Measurements from ENCODE around the gene GREM2. TPM values are rescaled to one million over a fixed set of nuclear protein-coding genes. Genes with fewer than 3 reads are reported as not detected.

GREM2 gene
- total RNA-seq, 1 donor, result 0.31 TPM

DNA sequence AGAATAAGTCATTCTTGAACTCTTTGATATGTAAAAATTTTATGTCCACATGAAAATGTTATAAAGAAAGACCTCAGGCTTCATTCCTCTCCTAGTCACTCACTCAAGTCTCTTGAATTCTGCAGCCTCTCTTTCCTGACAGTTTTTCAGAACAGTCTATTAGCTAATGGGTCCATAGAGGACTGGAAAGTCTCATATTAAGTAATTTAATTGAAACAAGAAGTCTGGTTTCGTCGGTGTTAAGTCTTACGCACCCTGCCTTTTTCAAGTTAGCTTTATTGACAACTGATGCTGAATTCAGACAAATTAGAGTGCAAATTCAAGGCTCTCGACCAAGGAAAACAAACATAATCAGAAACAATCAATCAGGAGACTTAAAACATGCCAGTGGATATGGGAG lies 105.8 kb downstream of the GREM2 start:
- Histone ChIP-seq H3K4me3 (ENCODE audit: low read length) (no peak overlapping the region), H3K27me3 (ENCODE audit: insufficient read depth, low read length) (no peaks in the 10 kb centered on the region), H3K4me1 (ENCODE audit: insufficient read depth, low read length) (no peaks in the 10 kb centered on the region), H3K9me3 (ENCODE audit: low read depth, low read length) (no peaks in the 10 kb centered on the region)

- Histone ChIP-seq H3K4me1 (ENCODE audit: insufficient read depth, low read length) (no peaks in the 10 kb centered on the region), H3K4me3 (ENCODE audit: low read length) (no peak overlapping the region), H3K9me3 (ENCODE audit: low read depth, low read length) (no peaks in the 10 kb centered on the region), H3K27me3 (ENCODE audit: insufficient read depth, low read length) (no peaks in the 10 kb centered on the region)
Measured at GRCh38 chr1:240503558-240503957, 108.4 kb downstream of the GREM2 start.

GRCh38 chr1:240503036-240503435 lies 108.9 kb downstream of the GREM2 start:
- no peaks in the 10 kb centered on the region for H3K4me1 ChIP-seq (ENCODE audit: insufficient read depth, low read length)
- no peak overlapping the region for H3K4me3 ChIP-seq (ENCODE audit: low read length)
- no peaks in the 10 kb centered on the region for H3K27me3 ChIP-seq (ENCODE audit: insufficient read depth, low read length)
- H3K9me3 ChIP-seq (ENCODE audit: low read depth, low read length), result no peaks in the 10 kb centered on the region

DNA sequence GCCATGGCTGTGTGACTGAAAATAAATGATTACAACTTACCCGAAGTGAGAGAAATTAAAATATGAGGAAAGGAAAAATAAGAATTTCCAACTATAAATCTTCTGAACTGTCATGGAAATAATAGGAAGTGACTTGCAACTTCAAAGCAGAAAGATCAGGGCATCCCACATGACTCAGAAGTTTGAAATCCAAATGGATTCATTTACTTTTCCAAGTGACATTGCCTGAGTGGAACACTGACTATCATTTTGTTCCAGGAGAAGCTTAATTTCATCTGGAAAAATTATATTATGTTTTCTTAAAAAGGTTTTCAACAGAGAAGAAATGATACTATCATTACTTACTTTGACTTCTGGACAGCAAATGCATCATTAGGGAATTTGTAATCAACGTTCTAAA lies 110.8 kb downstream of the GREM2 start:
- no peak overlapping the region for H3K4me3 ChIP-seq (ENCODE audit: low read length)
- H3K9me3 ChIP-seq (ENCODE audit: low read depth, low read length), result no peaks in the 10 kb centered on the region
- no peaks in the 10 kb centered on the region for H3K27me3 ChIP-seq (ENCODE audit: insufficient read depth, low read length)
- no peaks in the 10 kb centered on the region for H3K4me1 ChIP-seq (ENCODE audit: insufficient read depth, low read length)

DNA sequence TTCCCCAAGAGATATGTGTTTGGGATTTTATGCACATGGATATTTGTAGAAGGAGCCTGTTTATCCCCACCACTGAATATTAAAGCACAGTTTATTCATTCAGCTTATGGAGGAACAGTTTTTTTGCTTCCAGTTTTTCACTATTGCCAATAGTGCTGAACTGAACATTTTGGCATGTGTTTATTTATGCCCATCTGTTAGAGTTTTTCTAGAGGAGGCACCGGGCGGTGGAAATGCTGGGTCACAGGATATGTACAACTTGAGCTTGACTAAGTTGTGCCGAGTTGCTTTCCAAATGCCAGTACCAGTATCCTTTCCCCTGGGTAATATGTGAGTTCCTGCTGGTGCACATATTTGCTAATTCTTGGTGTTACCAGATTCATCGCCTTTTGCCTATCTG lies 111.3 kb downstream of the GREM2 start:
- H3K9me3 ChIP-seq (ENCODE audit: low read depth, low read length), result no peaks in the 10 kb centered on the region
- H3K27me3 ChIP-seq (ENCODE audit: insufficient read depth, low read length), result no peaks in the 10 kb centered on the region
- H3K4me1 ChIP-seq (ENCODE audit: insufficient read depth, low read length), result no peaks in the 10 kb centered on the region
- no peak overlapping the region for H3K4me3 ChIP-seq (ENCODE audit: low read length)

DNA sequence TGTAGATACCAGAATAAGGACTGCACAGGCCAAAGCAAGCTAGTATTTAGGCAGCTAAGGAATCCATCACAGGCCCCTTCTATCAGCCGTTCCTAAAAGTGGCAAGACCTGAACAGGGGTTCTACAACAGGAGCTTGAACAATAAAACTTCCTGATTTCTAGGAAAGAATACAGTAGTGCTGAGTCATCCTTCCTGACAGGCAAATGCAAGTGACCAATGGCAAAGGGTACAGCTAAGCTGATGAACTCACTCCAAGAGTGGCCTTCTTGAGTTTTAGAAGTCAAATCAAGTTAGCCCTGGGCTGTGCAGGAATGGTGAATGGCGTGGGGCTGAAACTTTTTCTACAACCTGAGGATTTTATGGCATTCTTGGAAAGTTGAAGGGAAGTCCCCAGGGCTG lies 112.9 kb downstream of the GREM2 start:
- Histone ChIP-seq H3K27me3 (ENCODE audit: insufficient read depth, low read length) (no peaks in the 10 kb centered on the region), H3K9me3 (ENCODE audit: low read depth, low read length) (no peaks in the 10 kb centered on the region), H3K4me3 (ENCODE audit: low read length) (no peak overlapping the region), H3K4me1 (ENCODE audit: insufficient read depth, low read length) (no peaks in the 10 kb centered on the region)

DNA sequence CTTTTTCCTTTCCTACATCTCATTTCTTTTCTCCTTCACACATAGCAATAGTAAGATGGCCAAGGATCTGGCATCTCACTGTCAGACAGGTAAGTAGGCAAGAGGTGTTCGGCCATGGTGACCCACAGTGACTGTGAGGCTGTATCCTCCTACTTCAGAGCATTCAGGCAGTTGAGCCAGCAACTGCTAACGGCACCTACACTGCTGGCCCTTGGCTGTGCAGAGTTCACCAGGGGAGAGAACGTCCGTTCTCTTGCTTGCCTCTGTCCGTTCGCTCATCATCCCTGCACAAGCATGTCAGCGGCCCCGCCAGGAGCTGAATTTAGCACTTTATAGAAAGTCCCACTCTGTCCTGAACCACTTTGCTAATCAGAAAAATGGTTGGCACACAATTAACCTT lies 113.6 kb downstream of the GREM2 start:
- Histone ChIP-seq H3K4me3 (ENCODE audit: low read length) (no peak overlapping the region), H3K27me3 (ENCODE audit: insufficient read depth, low read length) (no peaks in the 10 kb centered on the region), H3K9me3 (ENCODE audit: low read depth, low read length) (no peaks in the 10 kb centered on the region), H3K4me1 (ENCODE audit: insufficient read depth, low read length) (no peaks in the 10 kb centered on the region)

GRCh38 chr1:240497908-240498307 lies 114.0 kb downstream of the GREM2 start:
- no peaks in the 10 kb centered on the region for H3K27me3 ChIP-seq (ENCODE audit: insufficient read depth, low read length)
- H3K4me1 ChIP-seq (ENCODE audit: insufficient read depth, low read length), result no peaks in the 10 kb centered on the region
- no peak overlapping the region for H3K4me3 ChIP-seq (ENCODE audit: low read length)

DNA sequence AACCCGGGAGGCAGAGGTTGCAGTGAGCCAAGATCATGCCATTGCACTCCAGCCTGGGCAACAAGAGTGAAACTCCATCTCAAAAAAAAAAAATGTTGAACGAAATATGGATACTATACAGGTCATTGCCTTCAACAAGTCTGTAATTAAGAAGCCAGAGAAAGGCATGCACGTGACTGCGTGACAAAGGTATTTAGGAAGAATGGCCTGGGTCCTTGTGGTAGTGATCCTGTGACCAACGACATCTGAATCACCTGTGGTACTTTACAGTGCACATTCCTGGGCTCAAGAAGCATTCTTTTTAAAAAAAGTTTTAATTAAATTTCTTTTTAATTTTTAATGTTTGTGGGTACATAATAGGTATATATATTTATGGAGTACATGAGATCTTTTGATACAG lies 115.0 kb downstream of the GREM2 start:
- Histone ChIP-seq H3K27me3 (ENCODE audit: insufficient read depth, low read length) (no peaks in the 10 kb centered on the region), H3K9me3 (ENCODE audit: low read depth, low read length) (no peaks in the 10 kb centered on the region)

More at GRCh38 chr1:240497908-240498307, 114.0 kb downstream of the GREM2 start:
- H3K9me3 ChIP-seq (ENCODE audit: low read depth, low read length), result no peaks in the 10 kb centered on the region

DNA sequence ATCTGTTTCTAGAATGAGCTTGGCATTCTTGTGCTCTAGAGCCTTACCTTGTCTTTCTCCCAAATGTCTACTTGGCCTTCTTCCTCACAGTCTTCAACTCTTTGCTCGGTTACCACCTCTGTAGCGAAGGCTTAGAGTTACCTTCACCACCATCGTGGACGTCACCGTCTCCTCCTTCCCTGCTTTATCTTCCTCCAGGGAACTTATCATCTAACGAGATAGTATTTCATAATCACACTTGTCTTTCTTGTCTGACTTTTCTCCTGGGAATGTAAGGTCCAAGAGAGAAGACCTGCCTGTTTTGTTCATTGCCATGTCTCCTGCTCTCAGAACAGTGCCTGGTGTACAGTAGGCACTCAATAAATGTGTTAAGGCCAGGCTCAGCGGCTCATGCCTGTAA lies 115.6 kb downstream of the GREM2 start:
- Histone ChIP-seq H3K4me1 (ENCODE audit: insufficient read depth, low read length) (no peaks in the 10 kb centered on the region), H3K27me3 (ENCODE audit: insufficient read depth, low read length) (no peaks in the 10 kb centered on the region), H3K9me3 (ENCODE audit: low read depth, low read length) (no peaks in the 10 kb centered on the region), H3K4me3 (ENCODE audit: low read length) (no peak overlapping the region)

More for the DNA sequence above, 115.0 kb downstream of the GREM2 start:
- Histone ChIP-seq H3K4me3 (ENCODE audit: low read length) (no peak overlapping the region), H3K4me1 (ENCODE audit: insufficient read depth, low read length) (no peaks in the 10 kb centered on the region)

DNA sequence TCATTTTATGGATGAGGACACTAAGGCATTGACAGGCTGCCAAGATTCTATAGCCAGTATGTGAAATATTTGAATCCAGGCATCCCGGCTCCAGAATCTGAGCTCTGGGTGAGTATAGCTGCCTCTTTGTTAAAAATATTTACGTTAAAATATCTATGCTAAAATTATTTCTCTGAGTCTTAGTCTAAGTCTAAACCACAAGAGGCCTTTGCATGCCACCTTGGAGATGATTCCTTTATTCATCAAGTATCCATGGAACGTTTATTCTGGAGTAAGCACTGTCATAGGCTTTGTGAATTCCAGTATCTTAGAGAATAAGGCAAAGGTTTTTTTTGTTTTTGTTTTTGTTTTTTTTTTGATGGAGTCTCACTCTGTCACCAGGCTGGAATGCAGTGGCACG lies 116.4 kb downstream of the GREM2 start:
- Histone ChIP-seq H3K4me3 (ENCODE audit: low read length) (no peak overlapping the region), H3K4me1 (ENCODE audit: insufficient read depth, low read length) (no peaks in the 10 kb centered on the region), H3K9me3 (ENCODE audit: low read depth, low read length) (no peaks in the 10 kb centered on the region), H3K27me3 (ENCODE audit: insufficient read depth, low read length) (no peaks in the 10 kb centered on the region)

DNA sequence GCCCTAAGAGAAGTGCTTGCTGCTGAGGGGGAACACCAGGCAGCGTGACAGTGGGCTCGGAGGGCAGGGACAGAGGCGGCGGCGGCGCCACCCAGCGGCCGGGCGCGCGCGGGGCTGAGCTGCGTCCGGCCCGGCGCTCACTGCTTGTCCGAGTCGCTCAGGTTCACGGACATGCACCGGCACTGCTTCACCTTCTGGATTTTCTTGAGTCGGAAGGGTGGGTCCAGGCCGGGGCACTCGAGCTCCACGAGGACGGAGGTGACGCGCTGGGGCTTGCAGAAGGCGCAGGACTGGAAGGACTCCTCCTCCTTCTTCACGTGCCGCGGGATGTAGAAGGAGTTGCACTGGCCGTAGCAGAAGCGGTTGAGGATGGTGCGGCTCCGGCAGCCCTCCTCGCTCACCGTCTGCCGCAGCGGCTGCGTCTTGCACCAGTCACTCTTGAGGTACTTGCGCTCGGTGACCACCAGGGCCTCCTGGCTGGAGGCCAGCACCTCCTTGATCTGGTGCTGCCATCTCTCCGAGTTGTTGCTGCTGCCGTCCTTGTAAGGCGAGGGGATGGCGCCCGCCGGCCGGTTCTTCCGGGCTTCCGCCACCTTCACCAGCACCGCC lies 119.0 kb downstream of the GREM2 start:
- H3K9me3 ChIP-seq (ENCODE audit: low read depth, low read length), result no peaks in the 10 kb centered on the region
- no peaks in the 10 kb centered on the region for H3K4me1 ChIP-seq (ENCODE audit: insufficient read depth, low read length)
- no peak overlapping the region for H3K4me3 ChIP-seq (ENCODE audit: low read length)

DNA sequence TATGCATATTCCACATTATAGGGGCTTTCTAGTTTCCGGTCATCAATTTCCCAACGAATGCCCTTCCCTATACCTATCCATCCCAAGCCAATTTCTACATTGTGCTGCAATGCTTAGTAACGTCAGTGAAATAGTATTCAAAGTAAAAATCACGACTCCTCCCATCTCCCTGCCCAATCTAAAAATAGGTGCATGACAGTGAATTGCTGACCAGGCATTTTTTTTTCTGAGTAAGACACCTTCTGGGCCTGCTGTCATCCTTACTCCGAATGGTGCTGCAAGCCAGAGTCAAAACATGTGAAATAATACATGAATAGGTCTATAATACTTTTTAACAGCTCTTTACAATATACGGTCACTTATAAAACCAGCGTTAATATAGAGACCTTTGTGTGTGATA lies 120.2 kb downstream of the GREM2 start:
- H3K27me3 ChIP-seq (ENCODE audit: insufficient read depth, low read length), result no peaks in the 10 kb centered on the region
- H3K4me3 ChIP-seq (ENCODE audit: low read length), result no peak overlapping the region
- H3K9me3 ChIP-seq (ENCODE audit: low read depth, low read length), result no peaks in the 10 kb centered on the region
- H3K4me1 ChIP-seq (ENCODE audit: insufficient read depth, low read length), result no peaks in the 10 kb centered on the region

More for the DNA sequence above, 119.0 kb downstream of the GREM2 start:
- H3K27me3 ChIP-seq (ENCODE audit: insufficient read depth, low read length), result no peaks in the 10 kb centered on the region

DNA sequence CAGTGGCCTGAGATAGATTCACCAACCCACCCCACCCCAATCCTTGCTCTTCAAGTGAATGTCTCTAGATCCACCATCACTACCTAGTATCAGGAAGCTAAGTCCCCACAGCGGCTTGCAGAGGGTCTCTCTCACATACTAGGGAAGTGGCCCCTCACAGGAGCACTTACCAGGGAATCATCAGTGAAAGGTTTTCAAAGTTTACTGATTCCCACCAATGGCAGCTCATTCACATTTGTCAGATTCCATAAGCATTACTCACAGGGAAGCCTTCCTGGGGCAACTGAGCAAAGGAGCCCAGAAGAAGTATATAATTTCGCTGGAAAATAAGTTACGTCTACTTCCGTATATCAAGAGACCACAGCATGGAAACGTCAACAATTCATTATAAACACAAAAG lies 120.8 kb downstream of the GREM2 start:
- Histone ChIP-seq H3K4me3 (ENCODE audit: low read length) (no peak overlapping the region), H3K27me3 (ENCODE audit: insufficient read depth, low read length) (no peaks in the 10 kb centered on the region), H3K9me3 (ENCODE audit: low read depth, low read length) (no peaks in the 10 kb centered on the region), H3K4me1 (ENCODE audit: insufficient read depth, low read length) (no peaks in the 10 kb centered on the region)

DNA sequence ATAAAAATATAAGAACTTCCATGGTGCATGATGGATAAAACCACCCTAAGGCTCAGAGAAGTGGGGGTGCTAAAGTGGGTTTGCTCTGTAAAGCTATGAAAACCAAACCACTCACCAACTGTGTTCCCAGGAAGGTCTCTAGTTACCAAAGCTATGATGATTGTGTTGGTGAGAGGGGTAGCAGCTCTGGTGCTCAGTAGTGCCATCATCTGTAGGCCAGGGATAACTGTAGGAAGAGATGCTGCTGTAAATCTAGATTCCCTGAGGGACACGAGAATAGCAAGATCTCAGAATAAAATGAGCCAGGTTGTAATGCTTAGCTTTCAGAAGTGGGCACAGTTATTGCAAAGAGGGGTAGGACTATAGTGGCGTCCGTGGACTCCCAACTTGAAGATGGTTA lies 124.5 kb downstream of the GREM2 start:
- no peaks in the 10 kb centered on the region for H3K4me1 ChIP-seq (ENCODE audit: insufficient read depth, low read length)
- H3K4me3 ChIP-seq (ENCODE audit: low read length), result no peak overlapping the region
- H3K27me3 ChIP-seq (ENCODE audit: insufficient read depth, low read length), result no peaks in the 10 kb centered on the region
- H3K9me3 ChIP-seq (ENCODE audit: low read depth, low read length), result no peaks in the 10 kb centered on the region

DNA sequence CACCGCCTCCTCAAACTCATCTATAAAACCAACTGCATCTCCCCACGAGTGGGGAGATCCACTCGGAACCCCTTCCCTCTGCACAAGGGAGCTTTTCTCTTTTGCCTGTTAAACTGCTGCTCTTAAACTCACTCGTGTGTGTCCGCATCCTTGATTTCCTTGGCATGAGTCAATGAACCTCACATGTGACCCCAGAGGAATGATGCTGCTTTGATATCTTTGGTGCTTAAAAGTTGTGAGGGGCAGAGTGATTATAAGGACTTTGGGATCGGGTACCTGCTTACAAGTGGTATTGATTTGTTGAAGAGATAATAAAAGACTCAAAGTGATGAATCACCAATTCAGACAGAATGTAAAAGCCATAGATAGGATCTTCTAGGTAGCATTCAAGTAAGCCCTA lies 125.3 kb downstream of the GREM2 start:
- Histone ChIP-seq H3K27me3 (ENCODE audit: insufficient read depth, low read length) (no peaks in the 10 kb centered on the region), H3K9me3 (ENCODE audit: low read depth, low read length) (no peaks in the 10 kb centered on the region), H3K4me1 (ENCODE audit: insufficient read depth, low read length) (no peaks in the 10 kb centered on the region), H3K4me3 (ENCODE audit: low read length) (no peak overlapping the region)
